ENCODE results near the gene RIPPLY3. TPM values are rescaled to one million over a fixed set of nuclear protein-coding genes. Genes with fewer than 3 reads are reported as not detected.
"Not testable (repeated sequence)": the region's sequence is repeated elsewhere in the genome, so short reads cannot be mapped to it uniquely, and the experiment has no call there.

Gene RIPPLY3
- total RNA-seq, 1 experiment from 2014 or later, result 0.57 TPM

GRCh38 chr21:36981049-36981391, 25.5 kb upstream of the RIPPLY3 start:
- DNase-seq (ENCODE audit: low read depth), result no peak

- DNase-seq (ENCODE audit: low read depth), result no peak
Observed at GRCh38 chr21:36981977-36982700, 24.4 kb upstream of the RIPPLY3 start.

GRCh38 chr21:36985751-36986594, 20.5 kb upstream of the RIPPLY3 start:
- no peak for DNase-seq (ENCODE audit: low read depth)

GRCh38 chr21:36987845-36988244, 18.7 kb upstream of the RIPPLY3 start:
- no peak for DNase-seq (ENCODE audit: low read depth)

GRCh38 chr21:36988536-36988935, 18.0 kb upstream of the RIPPLY3 start:
- no peak for DNase-seq (ENCODE audit: low read depth)

GRCh38 chr21:36989199-36989698, 17.3 kb upstream of the RIPPLY3 start:
- not testable (repeated sequence) for DNase-seq (ENCODE audit: low read depth)

- peak; percentile 98 for DNase-seq (ENCODE audit: low read depth)
Observed at GRCh38 chr21:36989699-36990507, 16.6 kb upstream of the RIPPLY3 start.

GRCh38 chr21:36990508-36991205, 15.8 kb upstream of the RIPPLY3 start:
- no peak for DNase-seq (ENCODE audit: low read depth)

GRCh38 chr21:36992671-36993070, 13.8 kb upstream of the RIPPLY3 start:
- no peak for DNase-seq (ENCODE audit: low read depth)

GRCh38 chr21:36994501-36995158, 11.9 kb upstream of the RIPPLY3 start:
- no peak for DNase-seq (ENCODE audit: low read depth)

- not testable (repeated sequence) for DNase-seq (ENCODE audit: low read depth)
Observed at GRCh38 chr21:36995285-36995684, 11.2 kb upstream of the RIPPLY3 start.

GRCh38 chr21:36999131-36999898, 7.2 kb upstream of the RIPPLY3 start:
- no peak for DNase-seq (ENCODE audit: low read depth)

- DNase-seq (ENCODE audit: low read depth), result no peak
Observed at GRCh38 chr21:37000381-37000780, 6.1 kb upstream of the RIPPLY3 start.

- no peak for DNase-seq (ENCODE audit: low read depth)
Observed at GRCh38 chr21:37001441-37001840, 5.1 kb upstream of the RIPPLY3 start.

GRCh38 chr21:37002851-37003250, 3.7 kb upstream of the RIPPLY3 start:
- DNase-seq (ENCODE audit: low read depth), result not testable (repeated sequence)

GRCh38 chr21:37003917-37004316, 2.6 kb upstream of the RIPPLY3 start:
- not testable (repeated sequence) for DNase-seq (ENCODE audit: low read depth)

GRCh38 chr21:37005548-37006485, 685 bp upstream of the RIPPLY3 start:
- DNase-seq (ENCODE audit: low read depth), result no peak

- DNase-seq (ENCODE audit: low read depth), result no peak
Observed at GRCh38 chr21:37008724-37009123, 2.2 kb downstream of the RIPPLY3 start.

All from Daoy (cell line).